Adipocyte (in vitro differentiated cells): ENCODE measurements around the gene EIF6.

Experiments
- DNase-seq: peaks from one replicate; pipeline ENCODE4 v3.0.0-alpha.2; 2015; ENCODE audit warnings: low read depth
- H3K27me3 ChIP-seq: replicated peaks from 2 replicates; pipeline ENCODE4 v1.7.0; 2013; ENCODE audit warnings: mild to moderate bottlenecking, low read length, moderate library complexity; ENCODE audit not compliant: control insufficient read depth, insufficient read depth
- H3K36me3 ChIP-seq: 2 replicates; pipeline ENCODE4 v1.7.0; 2013; ENCODE audit warnings: low read length, mild to moderate bottlenecking, moderate library complexity; ENCODE audit not compliant: control insufficient read depth, insufficient read depth, severe bottlenecking
- H3K4me1 ChIP-seq: 2 replicates; pipeline ENCODE4 v1.7.0; 2013; ENCODE audit warnings: mild to moderate bottlenecking, low read length, moderate library complexity; ENCODE audit not compliant: control insufficient read depth, insufficient read depth
- H3K4me3 ChIP-seq: 2 replicates; pipeline ENCODE4 v1.7.0; 2013; ENCODE audit warnings: mild to moderate bottlenecking, low read length, moderate library complexity
- H3K9ac ChIP-seq: 2 replicates; pipeline ENCODE4 v1.7.0; 2013; ENCODE audit warnings: mild to moderate bottlenecking, low read length, moderate library complexity
- H3K9me3 ChIP-seq: 2 replicates; pipeline ENCODE4 v1.7.0; 2013; ENCODE audit warnings: mild to moderate bottlenecking, low read length, moderate library complexity; ENCODE audit not compliant: control insufficient read depth

EIF6 gene

GRCh38 chr20:35311409-35311808 is 26.8 kb upstream of the EIF6 start:
- H3K9me3 ChIP-seq, result no peaks in the 10 kb centered on the region
- DNase-seq, result no peak
- H3K9ac ChIP-seq, result no peak overlapping the region
- peaks cover 63% of the 10 kb centered on the region for H3K4me1 ChIP-seq
- H3K27me3 ChIP-seq, result no peaks in the 10 kb centered on the region
- H3K36me3 ChIP-seq, result peaks cover 3% of the 10 kb centered on the region
- no peak overlapping the region for H3K4me3 ChIP-seq

- H3K4me1 ChIP-seq, result peaks cover 73% of the 10 kb centered on the region
- H3K4me3 ChIP-seq, result peak overlapping the region; percentile 2
- no peaks in the 10 kb centered on the region for H3K27me3 ChIP-seq
- peak overlapping the region; percentile 73 for H3K9ac ChIP-seq
- H3K9me3 ChIP-seq, result no peaks in the 10 kb centered on the region
- peak; percentile 39 for DNase-seq
- H3K36me3 ChIP-seq, result peaks cover 4% of the 10 kb centered on the region
Measured at GRCh38 chr20:35307666-35308653, 23.4 kb upstream of the EIF6 start.

GRCh38 chr20:35306931-35307517 is 22.5 kb upstream of the EIF6 start:
- no peaks in the 10 kb centered on the region for H3K9me3 ChIP-seq
- peaks cover 4% of the 10 kb centered on the region for H3K36me3 ChIP-seq
- peaks cover 68% of the 10 kb centered on the region for H3K4me1 ChIP-seq
- H3K27me3 ChIP-seq, result no peaks in the 10 kb centered on the region
- peak overlapping the region; percentile 78 for H3K9ac ChIP-seq
- peak; percentile 66 for DNase-seq
- H3K4me3 ChIP-seq, result no peak overlapping the region

- Histone ChIP-seq H3K4me3 (peak overlapping the region; percentile 21), H3K9ac (peak overlapping the region; percentile 78), H3K36me3 (peaks cover 4% of the 10 kb centered on the region), H3K27me3 (no peaks in the 10 kb centered on the region), H3K4me1 (peaks cover 63% of the 10 kb centered on the region), H3K9me3 (no peaks in the 10 kb centered on the region)
- DNase-seq, result peak; percentile 98
Measured at GRCh38 chr20:35305682-35306556, 21.3 kb upstream of the EIF6 start.

- Histone ChIP-seq H3K27me3 (no peaks in the 10 kb centered on the region), H3K4me3 (no peak overlapping the region), H3K9me3 (no peaks in the 10 kb centered on the region), H3K36me3 (peaks cover 4% of the 10 kb centered on the region), H3K9ac (peak overlapping the region; percentile 74), H3K4me1 (peaks cover 63% of the 10 kb centered on the region)
- no peak for DNase-seq
Measured at GRCh38 chr20:35304956-35305355, 20.4 kb upstream of the EIF6 start.

- no peak overlapping the region for H3K4me3 ChIP-seq
- H3K9ac ChIP-seq, result peak overlapping the region; percentile 74
- DNase-seq, result peak; percentile 92
- peaks cover 61% of the 10 kb centered on the region for H3K4me1 ChIP-seq
- H3K9me3 ChIP-seq, result no peaks in the 10 kb centered on the region
- peaks cover 4% of the 10 kb centered on the region for H3K36me3 ChIP-seq
- no peaks in the 10 kb centered on the region for H3K27me3 ChIP-seq
Measured at GRCh38 chr20:35303735-35304491, 19.3 kb upstream of the EIF6 start.

- Histone ChIP-seq H3K9me3 (no peaks in the 10 kb centered on the region), H3K27me3 (no peaks in the 10 kb centered on the region), H3K9ac (peak overlapping the region; percentile 70), H3K4me1 (peaks cover 55% of the 10 kb centered on the region), H3K36me3 (peaks cover 4% of the 10 kb centered on the region), H3K4me3 (no peak overlapping the region)
- no peak for DNase-seq
Measured at GRCh38 chr20:35303382-35303734, 18.8 kb upstream of the EIF6 start.

- Histone ChIP-seq H3K9me3 (no peaks in the 10 kb centered on the region), H3K4me1 (peaks cover 48% of the 10 kb centered on the region), H3K4me3 (no peak overlapping the region), H3K27me3 (no peaks in the 10 kb centered on the region), H3K36me3 (peaks cover 4% of the 10 kb centered on the region), H3K9ac (peak overlapping the region; percentile 70)
- peak; percentile 52 for DNase-seq
Measured at GRCh38 chr20:35302421-35303335, 18.1 kb upstream of the EIF6 start.

- no peak overlapping the region for H3K4me3 ChIP-seq
- H3K9me3 ChIP-seq, result no peaks in the 10 kb centered on the region
- no peaks in the 10 kb centered on the region for H3K27me3 ChIP-seq
- H3K36me3 ChIP-seq, result peaks cover 2% of the 10 kb centered on the region
- DNase-seq, result no peak
- peaks cover 43% of the 10 kb centered on the region for H3K4me1 ChIP-seq
- no peak overlapping the region for H3K9ac ChIP-seq
Measured at GRCh38 chr20:35301426-35301825, 16.9 kb upstream of the EIF6 start.
